ENCODE measurements around the gene PDS5A. TPM values are rescaled to one million over a fixed set of nuclear protein-coding genes. Genes with fewer than 3 reads are reported as not detected.

PDS5A gene
- total RNA-seq, 1 donor, result 78.4 TPM

GRCh38 chr4:39883646-39884045, 94.1 kb downstream of the PDS5A start:
- TF ChIP-seq CTCF (IDR thresholded peaks at IDR 0.05; ENCODE audit: insufficient read depth, low read length), result no peak
- no peak overlapping the region for H3K4me3 ChIP-seq (ENCODE audit: low read depth, low read length)
- DNase-seq (ENCODE audit: low read depth), result no peak

- H3K4me3 ChIP-seq (ENCODE audit: low read depth, low read length), result no peak overlapping the region
- DNase-seq (ENCODE audit: low read depth), result no peak
- TF ChIP-seq CTCF (IDR thresholded peaks at IDR 0.05; ENCODE audit: insufficient read depth, low read length), result no peak
Measured at GRCh38 chr4:39881789-39882188, 95.9 kb downstream of the PDS5A start.

- DNase-seq (ENCODE audit: low read depth), result no peak
- TF ChIP-seq CTCF (IDR thresholded peaks at IDR 0.05; ENCODE audit: insufficient read depth, low read length), result no peak
- no peak overlapping the region for H3K4me3 ChIP-seq (ENCODE audit: low read depth, low read length)
Measured at GRCh38 chr4:39877971-39878370, 99.7 kb downstream of the PDS5A start.

GRCh38 chr4:39873823-39874222, 103.9 kb downstream of the PDS5A start:
- TF ChIP-seq CTCF (IDR thresholded peaks at IDR 0.05; ENCODE audit: insufficient read depth, low read length), result no peak
- no peak overlapping the region for H3K4me3 ChIP-seq (ENCODE audit: low read depth, low read length)
- peak; percentile 8 for DNase-seq (ENCODE audit: low read depth)

GRCh38 chr4:39865280-39865679, 112.4 kb downstream of the PDS5A start:
- no peak for DNase-seq (ENCODE audit: low read depth)
- H3K4me3 ChIP-seq (ENCODE audit: low read depth, low read length), result no peak overlapping the region
- TF ChIP-seq CTCF (IDR thresholded peaks at IDR 0.05; ENCODE audit: insufficient read depth, low read length), result no peak

GRCh38 chr4:39864391-39864790, 113.3 kb downstream of the PDS5A start:
- H3K4me3 ChIP-seq (ENCODE audit: low read depth, low read length), result no peak overlapping the region
- no peak for DNase-seq (ENCODE audit: low read depth)
- no peak for TF ChIP-seq CTCF (IDR thresholded peaks at IDR 0.05; ENCODE audit: insufficient read depth, low read length)

GRCh38 chr4:39860804-39861203, 116.9 kb downstream of the PDS5A start:
- no peak for TF ChIP-seq CTCF (IDR thresholded peaks at IDR 0.05; ENCODE audit: insufficient read depth, low read length)
- no peak for DNase-seq (ENCODE audit: low read depth)
- H3K4me3 ChIP-seq (ENCODE audit: low read depth, low read length), result no peak overlapping the region
